ENCODE data around the gene DCXR.

DNA sequence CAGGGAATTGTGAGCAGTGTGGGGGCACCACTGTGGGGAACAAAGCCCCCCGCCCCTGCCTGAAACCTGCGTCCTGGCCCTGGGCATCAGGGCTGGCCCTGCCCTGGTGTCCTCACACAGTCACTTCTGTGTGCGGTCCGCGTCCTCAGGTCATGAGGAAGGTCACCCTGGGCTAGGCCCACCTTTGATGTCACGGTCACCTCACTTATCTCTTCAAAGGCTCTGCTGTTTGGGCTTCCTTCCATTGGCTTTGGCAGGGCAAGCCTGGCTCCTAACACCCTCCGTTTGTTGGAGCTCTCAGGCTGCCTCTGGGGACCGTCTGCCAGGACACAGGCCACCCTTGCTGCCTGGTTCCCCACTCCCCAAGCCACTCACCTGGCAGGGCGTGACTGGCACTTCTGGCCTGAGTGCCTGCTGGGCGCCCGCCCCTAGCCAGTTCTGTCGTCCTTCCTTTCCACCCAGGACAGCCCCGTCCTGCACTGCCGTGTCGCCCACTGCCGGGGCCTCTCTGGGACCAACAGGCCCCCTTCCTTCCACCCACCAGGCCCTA, 23.6 kb downstream of the DCXR start:
- TF ChIP-seq, protein P1, sequence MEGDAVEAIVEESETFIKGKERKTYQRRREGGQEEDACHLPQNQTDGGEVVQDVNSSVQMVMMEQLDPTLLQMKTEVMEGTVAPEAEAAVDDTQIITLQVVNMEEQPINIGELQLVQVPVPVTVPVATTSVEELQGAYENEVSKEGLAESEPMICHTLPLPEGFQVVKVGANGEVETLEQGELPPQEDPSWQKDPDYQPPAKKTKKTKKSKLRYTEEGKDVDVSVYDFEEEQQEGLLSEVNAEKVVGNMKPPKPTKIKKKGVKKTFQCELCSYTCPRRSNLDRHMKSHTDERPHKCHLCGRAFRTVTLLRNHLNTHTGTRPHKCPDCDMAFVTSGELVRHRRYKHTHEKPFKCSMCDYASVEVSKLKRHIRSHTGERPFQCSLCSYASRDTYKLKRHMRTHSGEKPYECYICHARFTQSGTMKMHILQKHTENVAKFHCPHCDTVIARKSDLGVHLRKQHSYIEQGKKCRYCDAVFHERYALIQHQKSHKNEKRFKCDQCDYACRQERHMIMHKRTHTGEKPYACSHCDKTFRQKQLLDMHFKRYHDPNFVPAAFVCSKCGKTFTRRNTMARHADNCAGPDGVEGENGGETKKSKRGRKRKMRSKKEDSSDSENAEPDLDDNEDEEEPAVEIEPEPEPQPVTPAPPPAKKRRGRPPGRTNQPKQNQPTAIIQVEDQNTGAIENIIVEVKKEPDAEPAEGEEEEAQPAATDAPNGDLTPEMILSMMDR (IDR thresholded peaks at IDR 0.05): no peak
- no peak for TF ChIP-seq POLR2A (IDR thresholded peaks at IDR 0.05)
